Left lung (tissue), 10 donors: ENCODE measurements around the gene HMGCS2. TPM values are rescaled to one million over a fixed set of nuclear protein-coding genes. Genes with fewer than 3 reads are reported as not detected.

ENCODE experiments used
- ATAC-seq: fragments of 200-7000 bp; cut with Tn5 transposase; one replicate; pipeline ENCODE4 v1.9.1; 2020; ENCODE audit warnings: moderate library complexity
- DNase-seq, 4 donors: peaks; one replicate each; pipeline ENCODE4 v3.0.0-alpha.2; 2013 to 2020
- H3K27ac ChIP-seq, 2 donors: fragments of 200-600 bp; sonication (generic) in 1 of 2; one replicate each; pipeline versions ENCODE4 v1.5.0 to v1.8.0; 2020 to 2021
- H3K27me3 ChIP-seq, 2 donors: fragments of 200-600 bp; sonication (generic) in 1 of 2; one replicate each; pipeline versions ENCODE4 v1.5.0 to v1.8.0; 2020 to 2021
- H3K36me3 ChIP-seq, 2 donors: fragments of 200-600 bp; sonication (generic) in 1 of 2; one replicate each; pipeline versions ENCODE4 v1.5.0 to v1.8.0; 2020 to 2021
- H3K4me1 ChIP-seq, 2 donors: fragments of 200-600 bp; one replicate each; pipeline ENCODE4 v1.8.0; 2021
- H3K4me3 ChIP-seq, 2 donors: fragments of 200-600 bp; sonication (generic) in 1 of 2; one replicate each; pipeline versions ENCODE4 v1.5.0 to v1.8.0; 2020 to 2021; ENCODE audit warnings: mild to moderate bottlenecking in 1 of 2
- H3K9me3 ChIP-seq, 2 donors: fragments of 200-600 bp; sonication (generic) in 1 of 2; one replicate each; pipeline versions ENCODE4 v1.5.0 to v1.8.0; 2020 to 2021
- CTCF ChIP-seq, 2 donors: fragments of 200-600 bp; sonication (generic) in 1 of 2; IDR thresholded peaks; one replicate each; pipeline versions ENCODE4 v1.5.0 to v1.8.0; 2021; ENCODE audit warnings: antibody characterized with exemption in 2 of 2
- intact Hi-C, 2 donors: fragments of 100-400 bp; cut with DNase I; formaldehyde crosslinking; loops; one replicate each; pipeline versions ENCODE4 v1.11.2 to v1.14.2; 2022
- polyA plus RNA-seq, 6 donors: library from polyadenylated mRNA; unstranded; fragments of 120-200 nt; gene quantifications; one replicate each; pipeline ENCODE4 v1.2.1, GENCODE V29; 2013; ENCODE audit not compliant: insufficient read length in 6 of 6
- total RNA-seq, 2 donors: library from RNA; stranded (reverse); fragmentation: NEBNext Ultra II Directional; extraction: Animal tissue kit (Norgen Biotek cat#: 25700); gene quantifications; one replicate each; pipeline ENCODE4 v1.2.1, GENCODE V29; 2021
- donor health status: DM: no; HTN: yes; CAD: no.
- donor health status: DM: no; HTN: no; CAD: no.

The HMGCS2 gene
- total and polyA plus RNA-seq, 8 donors = 0.26 to 1.2 (median 0.58) TPM; not detected in 1

- no peak for TF ChIP-seq CTCF (IDR thresholded peaks at IDR 0.05)
- H3K4me3 ChIP-seq = no peak overlapping the region
- no peak overlapping the region for H3K27ac ChIP-seq
- H3K36me3 ChIP-seq = no peaks in the 10 kb centered on the region
- H3K4me1 ChIP-seq = no peaks in the 10 kb centered on the region
- no peaks in the 10 kb centered on the region for H3K27me3 ChIP-seq
- no peaks in the 10 kb centered on the region for H3K9me3 ChIP-seq
- ATAC-seq (no peak), DNase-seq (no peak)
- intact Hi-C loops = no loop called here
These were observed 28.9 kb upstream of the HMGCS2 start for GRCh38 chr1:119797606-119798005.

GRCh38 chr1:119797162-119797561, 28.5 kb upstream of the HMGCS2 start:
- DNase-seq = no peak
- H3K4me1 ChIP-seq = no peaks in the 10 kb centered on the region

GRCh38 chr1:119795261-119796200, 26.8 kb upstream of the HMGCS2 start:
- H3K27ac ChIP-seq = no peak overlapping the region
- H3K4me3 ChIP-seq = no peak overlapping the region
- no peaks in the 10 kb centered on the region for H3K36me3 ChIP-seq
- TF ChIP-seq CTCF (IDR thresholded peaks at IDR 0.05) = no peak
- H3K9me3 ChIP-seq = no peaks in the 10 kb centered on the region
- intact Hi-C loops = no loop called here
- ATAC-seq (no peak), DNase-seq (peak in 1 of 4 donors; percentile 26)
- H3K4me1 ChIP-seq = no peaks in the 10 kb centered on the region
- no peaks in the 10 kb centered on the region for H3K27me3 ChIP-seq

More at GRCh38 chr1:119797162-119797561, 28.5 kb upstream of the HMGCS2 start:
- Histone ChIP-seq H3K27ac (no peak overlapping the region), H3K27me3 (no peaks in the 10 kb centered on the region), H3K36me3 (no peaks in the 10 kb centered on the region), H3K9me3 (no peaks in the 10 kb centered on the region), H3K4me3 (no peak overlapping the region)
- intact Hi-C loops = no loop called here
- no peak for ATAC-seq
- TF ChIP-seq CTCF (IDR thresholded peaks at IDR 0.05) = no peak

- no peak for TF ChIP-seq CTCF (IDR thresholded peaks at IDR 0.05)
- DNase-seq (peak in 1 of 4 donors; percentile 72), ATAC-seq (no peak)
- no peaks in the 10 kb centered on the region for H3K27me3 ChIP-seq
- no peak overlapping the region for H3K4me3 ChIP-seq
- H3K27ac ChIP-seq = no peak overlapping the region
- no peaks in the 10 kb centered on the region for H3K36me3 ChIP-seq
- H3K4me1 ChIP-seq = no peaks in the 10 kb centered on the region
- intact Hi-C loops = no loop called here
- no peaks in the 10 kb centered on the region for H3K9me3 ChIP-seq
These were observed 26.2 kb upstream of the HMGCS2 start for GRCh38 chr1:119794876-119795240.

- no peaks in the 10 kb centered on the region for H3K27me3 ChIP-seq
- no peak overlapping the region for H3K27ac ChIP-seq
- no peak for TF ChIP-seq CTCF (IDR thresholded peaks at IDR 0.05)
- no peak overlapping the region for H3K4me3 ChIP-seq
- no peaks in the 10 kb centered on the region for H3K9me3 ChIP-seq
- no peaks in the 10 kb centered on the region for H3K36me3 ChIP-seq
- peak in 1 of 4 donors; percentile 66 for DNase-seq
- ATAC-seq = no peak
- intact Hi-C loops = no loop called here
- H3K4me1 ChIP-seq = no peaks in the 10 kb centered on the region
These were observed 25.6 kb upstream of the HMGCS2 start for GRCh38 chr1:119794230-119794875.
